Kidney (tissue), 14 donors: ENCODE measurements around the gene LOXL1. TPM values are rescaled to one million over a fixed set of nuclear protein-coding genes. Genes with fewer than 3 reads are reported as not detected.
"Not testable (repeated sequence)": the region's sequence is repeated elsewhere in the genome, so short reads cannot be mapped to it uniquely, and the experiment has no call there.

Experiments used
- DNase-seq, 5 donors: peaks; one replicate each; pipeline ENCODE4 v3.0.0-alpha.2; 2013 to 2020
- FAIRE-seq: peaks from 2 replicates; lab custom pipeline; 2012; peaks lifted over from hg19 to GRCh38; lab: Jason Lieb, UNC
- H3K27ac ChIP-seq, 2 donors: one replicate each; pipeline ENCODE4 v1.7.0; 2013; ENCODE audit warnings: low read depth in 2 of 2, low read length in 2 of 2, inconsistent platforms in 1 of 2
- H3K27me3 ChIP-seq: one replicate; pipeline ENCODE4 v1.7.1; 2013; ENCODE audit warnings: low read length, inconsistent platforms; ENCODE audit not compliant: control insufficient read depth, insufficient read depth
- H3K36me3 ChIP-seq, 3 donors: one replicate each; pipeline versions ENCODE4 v1.7.0 to v1.7.1; 2013; ENCODE audit warnings: low read length in 3 of 3, control low read depth in 1 of 3, inconsistent platforms in 1 of 3; ENCODE audit not compliant: insufficient read depth in 3 of 3, control insufficient read depth in 2 of 3
- H3K4me1 ChIP-seq, 3 donors: one replicate each; pipeline versions ENCODE4 v1.7.0 to v1.7.1; 2013; ENCODE audit warnings: low read length in 3 of 3, inconsistent platforms in 1 of 3, low read depth in 1 of 3; ENCODE audit not compliant: control insufficient read depth in 2 of 3, insufficient read depth in 2 of 3
- H3K4me3 ChIP-seq, 3 donors: one replicate each; pipeline versions ENCODE4 v1.7.0 to v1.8.1; 2013; ENCODE audit warnings: low read length in 3 of 3, control low read depth in 1 of 3, inconsistent platforms in 1 of 3
- H3K9ac ChIP-seq, 3 donors: one replicate each; pipeline versions ENCODE4 v1.7.0 to v1.7.1; 2013; ENCODE audit warnings: low read length in 3 of 3, control low read depth in 1 of 3, inconsistent platforms in 1 of 3
- H3K9me3 ChIP-seq, 3 donors: one replicate each; pipeline versions ENCODE4 v1.7.0 to v1.7.1; 2013; ENCODE audit warnings: low read length in 3 of 3, control low read depth in 1 of 3, inconsistent platforms in 1 of 3; ENCODE audit not compliant: control insufficient read depth in 2 of 3, insufficient read depth in 1 of 3
- CTCF ChIP-seq: IDR thresholded peaks from 3 replicates; pipeline ENCODE4 v1.5.1; 2012; ENCODE audit warnings: mild to moderate bottlenecking, moderate library complexity, borderline replicate concordance; ENCODE audit not compliant: insufficient read depth; ENCODE audit errors: extremely low read depth
- intact Hi-C: fragments of 100-400 bp; cut with DNase I; formaldehyde crosslinking; loops from one replicate; pipeline ENCODE4 v1.11.1; 2022
- polyA plus RNA-seq: library from polyadenylated mRNA; stranded (reverse); fragments of 350-450 nt; fragmentation: Illumina TruSeq; extraction: RNeasy Lipid Tissue Mini Kit (QIAGEN cat#74804); gene quantifications from one replicate; pipeline ENCODE4 v1.2.3, GENCODE V29; 2014; ENCODE audit warnings: low read depth, low replicate concordance; ENCODE audit not compliant: insufficient read depth
- total RNA-seq: library from RNA; stranded (reverse); fragmentation: NEBNext Ultra II Directional; extraction: Animal tissue kit (Norgen Biotek cat#: 25700); gene quantifications from one replicate; pipeline ENCODE4 v1.2.1, GENCODE V29; 2021
- donor health status: control.
- donor health status: control.
- donor health status: control.
- donor health status: control.
- donor health status: control.
- donor health status: DM: yes; HTN: yes; CAD: no.
- donor health status: Normal renal cell carcinoma (clear cell type).

Gene LOXL1
- total and polyA plus RNA-seq, 2 donors from 2014 or later = 33.2 to 35.1 TPM

DNA sequence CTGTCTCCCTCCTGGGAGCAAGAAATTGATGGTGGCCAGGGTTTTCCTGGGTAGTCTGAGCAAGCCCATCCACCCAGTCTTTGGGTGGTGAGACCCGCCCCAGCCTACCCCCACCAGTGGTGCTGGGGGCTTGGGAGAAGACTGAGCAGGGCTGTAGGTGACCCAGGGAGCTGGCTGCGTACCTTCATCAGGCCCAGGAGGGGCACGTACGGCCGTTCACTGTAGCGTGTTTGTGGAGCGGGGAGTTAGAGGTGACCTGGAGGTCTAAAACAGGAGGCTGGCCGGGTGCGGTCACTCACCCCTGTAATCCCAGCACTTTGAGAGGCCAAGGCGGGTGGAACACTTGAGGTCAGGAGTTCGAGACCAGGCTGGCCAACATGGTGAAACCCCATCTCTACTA lies 11.5 kb downstream of the LOXL1 start:
- no peaks in the 10 kb centered on the region for H3K9me3 ChIP-seq
- H3K27ac ChIP-seq = no peak overlapping the region
- no peak overlapping the region for H3K4me3 ChIP-seq
- no peak for TF ChIP-seq CTCF
- H3K27me3 ChIP-seq = no peaks in the 10 kb centered on the region
- no peak for FAIRE-seq
- H3K9ac ChIP-seq = no peak overlapping the region
- peak in 1 of 5 donors; percentile 70 for DNase-seq
- no peaks in the 10 kb centered on the region for H3K36me3 ChIP-seq
- H3K4me1 ChIP-seq = peaks cover 4 to 14% (median 8%) of the 10 kb centered on the region in 3 donors
- intact Hi-C loops = no loop called here

DNA sequence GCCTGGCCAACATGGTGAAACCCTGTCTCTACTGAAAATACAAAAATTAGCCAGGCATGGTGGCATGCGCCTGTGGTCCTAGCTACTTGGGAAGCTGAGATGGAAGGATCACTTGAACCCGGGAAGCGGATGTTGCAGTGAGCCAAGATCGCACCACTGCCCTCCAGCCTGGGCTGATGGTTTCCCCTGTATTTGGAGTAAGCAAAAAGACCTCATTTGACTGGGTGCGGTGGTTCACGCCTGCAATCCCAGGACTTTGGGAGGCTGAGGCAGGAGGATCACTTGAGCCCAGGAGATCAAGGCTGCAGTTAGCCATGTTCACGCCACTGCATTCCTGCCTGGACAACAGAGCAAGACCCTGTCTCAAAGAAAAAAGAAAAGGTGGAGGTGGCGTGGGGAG lies 12.3 kb downstream of the LOXL1 start:
- H3K9ac ChIP-seq, H3K9me3 ChIP-seq, intact Hi-C loops, H3K27me3 ChIP-seq, H3K4me3 ChIP-seq, H3K27ac ChIP-seq, FAIRE-seq, H3K36me3 ChIP-seq: not testable (repeated sequence)
- H3K4me1 ChIP-seq = peaks cover 4 to 14% (median 8%) of the 10 kb centered on the region in 3 donors
- peak in 1 of 5 donors; percentile 18 for DNase-seq

- no peak for TF ChIP-seq CTCF
- H3K9ac ChIP-seq = no peak overlapping the region
- H3K27me3 ChIP-seq = no peaks in the 10 kb centered on the region
- intact Hi-C loops = no loop called here
- peaks cover 4 to 14% (median 8%) of the 10 kb centered on the region in 3 donors for H3K4me1 ChIP-seq
- no peaks in the 10 kb centered on the region for H3K36me3 ChIP-seq
- peak overlapping the region in 1 of 2 donors; percentile 10 for H3K27ac ChIP-seq
- no peak overlapping the region for H3K4me3 ChIP-seq
- no peak for FAIRE-seq
- H3K9me3 ChIP-seq = no peaks in the 10 kb centered on the region
- peak in 2 of 5 donors; percentile 30 to 43 for DNase-seq
Observed at GRCh38 chr15:73939138-73939537, 12.9 kb downstream of the LOXL1 start.

DNA sequence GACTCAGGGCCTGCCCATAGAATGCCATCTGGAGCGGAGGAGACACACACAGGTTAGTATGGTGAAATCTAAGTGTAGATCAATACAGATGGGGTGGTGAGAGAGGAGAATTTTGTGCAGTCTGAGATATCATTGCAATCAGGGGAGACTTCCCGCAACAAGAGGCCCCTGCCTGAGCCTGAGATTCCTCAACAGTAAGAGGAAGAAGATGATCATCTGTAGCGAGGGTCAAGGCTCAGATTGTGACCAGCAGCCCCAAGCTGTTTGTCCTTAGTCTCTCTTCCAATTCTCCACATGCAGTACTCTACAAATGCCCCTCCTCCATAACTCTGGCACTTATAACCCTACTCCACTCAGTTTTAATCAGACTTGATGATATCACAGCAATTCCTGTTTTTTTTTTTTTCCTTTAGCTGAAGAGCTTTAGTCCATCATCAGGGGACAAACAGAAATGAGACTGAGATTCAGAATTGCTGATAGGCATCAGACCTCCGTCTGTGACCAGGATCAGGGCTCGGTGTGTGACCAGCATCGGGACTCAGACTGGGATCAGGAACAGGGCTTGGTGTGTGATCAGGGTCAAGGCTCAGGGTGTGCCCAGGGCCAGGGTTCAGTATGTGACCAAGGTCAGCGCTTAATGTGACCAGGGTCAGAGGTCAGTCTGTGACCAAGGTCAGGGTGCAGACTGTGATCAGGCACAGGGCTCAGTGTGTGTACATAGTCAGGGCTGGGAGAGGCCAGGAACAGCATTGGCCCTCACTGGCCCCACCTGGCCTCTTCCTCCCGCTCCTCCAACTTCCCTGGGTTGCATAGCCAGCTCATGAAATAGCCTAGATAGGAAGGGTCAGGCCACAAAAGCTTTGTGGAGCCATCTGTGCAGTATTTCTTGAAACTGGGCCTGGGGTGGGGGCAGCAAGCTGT lies 14.1 kb downstream of the LOXL1 start:
- no peak overlapping the region for H3K4me3 ChIP-seq
- no peak for TF ChIP-seq CTCF
- FAIRE-seq = no peak
- H3K36me3 ChIP-seq = no peaks in the 10 kb centered on the region
- peak in 2 of 5 donors; percentile 5 to 75 for DNase-seq
- H3K9ac ChIP-seq = no peak overlapping the region
- intact Hi-C loops = no loop called here
- H3K27me3 ChIP-seq = no peaks in the 10 kb centered on the region
- no peaks in the 10 kb centered on the region for H3K9me3 ChIP-seq
- peak overlapping the region in 1 of 2 donors; percentile 38 for H3K27ac ChIP-seq
- H3K4me1 ChIP-seq = peaks cover 4 to 14% (median 8%) of the 10 kb centered on the region in 3 donors
